Measurements from ENCODE around the gene PSMC3.

DNA sequence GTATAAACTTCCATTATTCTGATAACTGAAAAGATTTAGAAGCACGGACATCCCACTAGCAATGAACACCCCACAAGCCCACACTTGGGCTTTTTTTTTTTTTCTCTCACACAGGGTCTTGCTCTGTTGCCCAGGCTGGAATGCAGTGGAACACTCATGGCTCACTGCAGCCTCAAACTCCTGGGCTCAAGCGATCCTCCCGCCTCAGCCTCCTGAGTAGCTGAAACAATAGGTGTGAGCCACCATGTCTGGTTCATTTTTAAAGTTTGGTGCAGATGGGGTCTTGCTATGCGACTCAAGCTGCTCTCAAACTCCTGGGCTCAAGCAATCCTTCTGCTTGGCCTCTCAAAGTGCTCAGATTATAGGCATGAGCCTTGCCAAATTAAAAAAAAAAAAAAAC lies 19.6 kb upstream of the PSMC3 start:
- TF ChIP-seq CTCF (IDR thresholded peaks at IDR 0.05) (no peak), POLR2AphosphoS5 (IDR thresholded peaks at IDR 0.05) (no peak)

Measured in stomach (tissue), 4 donors.